HPDE6-E6E7 (cell line): ENCODE measurements around the gene ACKR1.

Source experiments
- DNase-seq: peaks from one replicate; pipeline ENCODE4 v3.0.0; 2011; ENCODE audit warnings: missing footprints; ENCODE audit errors: extremely low spot score

Gene ACKR1, protein sequence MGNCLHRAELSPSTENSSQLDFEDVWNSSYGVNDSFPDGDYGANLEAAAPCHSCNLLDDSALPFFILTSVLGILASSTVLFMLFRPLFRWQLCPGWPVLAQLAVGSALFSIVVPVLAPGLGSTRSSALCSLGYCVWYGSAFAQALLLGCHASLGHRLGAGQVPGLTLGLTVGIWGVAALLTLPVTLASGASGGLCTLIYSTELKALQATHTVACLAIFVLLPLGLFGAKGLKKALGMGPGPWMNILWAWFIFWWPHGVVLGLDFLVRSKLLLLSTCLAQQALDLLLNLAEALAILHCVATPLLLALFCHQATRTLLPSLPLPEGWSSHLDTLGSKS

DNA sequence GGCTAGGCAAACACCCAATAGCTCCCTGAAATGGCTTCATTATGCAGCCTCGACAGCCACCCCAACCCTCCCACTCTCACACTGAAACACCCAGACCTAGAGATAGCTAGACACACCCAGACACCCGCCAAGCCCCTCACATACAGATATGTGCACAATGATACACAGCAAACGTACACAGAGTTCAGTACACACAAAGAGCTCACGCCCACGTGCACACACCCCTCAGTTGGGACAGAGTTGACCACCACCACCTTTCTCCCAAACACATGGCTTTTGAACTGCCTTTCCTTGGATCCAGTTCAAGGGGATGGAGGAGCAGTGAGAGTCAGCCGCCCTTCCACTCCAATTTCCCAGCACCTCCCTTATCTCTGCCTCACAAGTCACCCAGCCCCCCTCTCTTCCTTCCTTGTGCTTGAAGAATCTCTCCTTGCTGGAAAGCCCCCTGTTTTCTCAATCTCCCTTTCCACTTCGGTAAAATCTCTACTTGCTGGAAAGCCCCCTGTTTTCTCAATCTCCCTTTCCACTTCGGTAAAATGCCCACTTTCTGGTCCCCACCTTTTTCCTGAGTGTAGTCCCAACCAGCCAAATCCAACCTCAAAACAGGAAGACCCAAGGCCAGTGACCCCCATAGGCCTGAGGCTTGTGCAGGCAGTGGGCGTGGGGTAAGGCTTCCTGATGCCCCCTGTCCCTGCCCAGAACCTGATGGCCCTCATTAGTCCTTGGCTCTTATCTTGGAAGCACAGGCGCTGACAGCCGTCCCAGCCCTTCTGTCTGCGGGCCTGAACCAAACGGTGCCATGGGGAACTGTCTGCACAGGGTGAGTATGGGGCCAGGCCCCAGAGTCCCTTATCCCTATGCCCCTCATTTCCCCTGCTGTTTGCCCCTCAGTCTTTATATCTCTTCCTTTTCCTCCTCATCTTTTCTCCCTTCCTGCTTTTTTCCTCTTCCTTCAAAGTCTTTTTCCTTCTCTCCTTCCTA is at the start of gene ACKR1:
Gene ACKR1 (plus strand): TSS at position 715 of the 981 bp plus-strand sequence. CDS start 85 bp downstream, at position 800.
- DNase-seq = no peak

DNA sequence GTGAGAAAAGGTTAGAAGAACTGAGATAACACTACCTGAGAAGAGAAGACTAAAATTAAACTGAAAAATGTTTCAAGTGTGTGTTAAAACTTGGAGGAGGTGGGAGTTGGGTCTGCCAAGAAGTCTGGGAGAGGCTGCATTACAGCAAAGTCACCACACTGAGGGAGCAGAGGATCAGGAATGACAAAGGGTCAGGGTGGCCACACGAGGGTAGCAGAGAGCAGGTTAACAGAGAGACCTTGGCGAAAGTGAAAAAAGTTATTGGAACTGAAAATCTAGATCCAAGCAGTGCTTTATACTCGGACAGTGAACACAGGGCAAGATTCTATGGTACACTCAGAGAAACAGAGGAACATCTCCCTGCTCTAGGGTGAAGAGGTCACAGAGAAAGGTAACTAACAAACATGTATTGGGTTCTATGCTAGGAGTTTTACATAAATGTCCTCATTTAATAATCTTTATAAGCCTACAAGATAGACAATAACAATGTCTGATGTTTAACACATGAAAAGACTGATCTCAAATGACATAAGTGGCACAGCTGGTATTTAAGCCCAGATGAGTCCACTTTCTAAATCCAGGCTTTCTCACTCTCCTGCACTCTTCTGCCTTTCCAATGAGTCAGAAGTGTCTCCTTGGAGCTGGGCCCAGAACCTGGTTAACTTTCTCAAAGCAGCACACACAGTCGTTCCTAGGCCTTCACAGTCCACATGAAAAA is 43.5 kb upstream of the ACKR1 start:
- DNase-seq = peak; percentile 62

DNA sequence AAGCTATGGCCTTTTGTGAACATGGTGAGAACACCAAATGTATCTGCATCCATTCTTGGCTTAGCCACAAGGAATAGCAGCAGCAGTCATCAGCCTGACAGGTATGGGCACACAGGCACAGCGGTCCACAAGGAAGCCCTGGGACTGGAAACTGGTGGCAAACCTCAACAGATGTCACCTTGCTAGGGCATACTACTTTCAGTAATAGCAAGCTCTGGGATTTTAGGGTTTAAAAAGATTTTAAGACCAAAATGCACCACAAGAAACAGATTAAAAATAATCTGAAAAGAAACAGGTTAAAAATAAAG is 43.0 kb upstream of the ACKR1 start:
- no peak for DNase-seq

DNA sequence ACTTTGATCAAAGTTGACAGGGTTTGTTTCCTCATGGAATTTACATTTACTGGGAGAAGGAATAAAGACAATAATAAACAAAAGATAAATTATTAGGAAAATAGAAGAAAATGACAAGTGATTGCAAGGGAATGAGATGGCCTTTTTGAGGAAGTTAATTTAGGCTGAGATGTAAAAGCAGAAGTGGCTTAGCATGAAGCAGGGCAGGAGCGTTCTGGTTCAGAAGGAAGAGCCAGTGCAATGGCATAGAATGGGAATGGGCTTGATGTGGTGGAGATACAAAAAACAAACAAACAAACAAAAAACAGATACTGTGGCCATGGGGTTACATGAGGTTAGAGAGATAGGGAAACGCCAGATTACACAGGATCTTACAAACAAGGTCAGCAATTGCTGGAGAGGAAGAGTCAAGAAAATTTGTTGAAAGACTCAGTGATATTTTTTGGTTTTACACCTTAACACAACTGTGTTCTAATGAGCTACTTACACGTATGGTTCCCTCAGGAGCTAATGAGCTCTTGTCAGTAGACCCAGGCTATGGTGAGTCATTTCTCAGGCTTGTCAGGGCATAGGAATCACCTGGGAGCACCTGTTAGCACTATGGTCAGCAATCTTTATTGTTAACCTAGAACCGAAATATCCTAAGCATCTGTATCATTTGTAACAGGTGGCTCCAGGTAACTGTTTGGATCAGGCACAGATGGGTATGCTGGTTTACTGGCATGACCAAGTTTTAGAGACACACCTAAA is 42.0 kb upstream of the ACKR1 start:
- peak; percentile 31 for DNase-seq

DNA sequence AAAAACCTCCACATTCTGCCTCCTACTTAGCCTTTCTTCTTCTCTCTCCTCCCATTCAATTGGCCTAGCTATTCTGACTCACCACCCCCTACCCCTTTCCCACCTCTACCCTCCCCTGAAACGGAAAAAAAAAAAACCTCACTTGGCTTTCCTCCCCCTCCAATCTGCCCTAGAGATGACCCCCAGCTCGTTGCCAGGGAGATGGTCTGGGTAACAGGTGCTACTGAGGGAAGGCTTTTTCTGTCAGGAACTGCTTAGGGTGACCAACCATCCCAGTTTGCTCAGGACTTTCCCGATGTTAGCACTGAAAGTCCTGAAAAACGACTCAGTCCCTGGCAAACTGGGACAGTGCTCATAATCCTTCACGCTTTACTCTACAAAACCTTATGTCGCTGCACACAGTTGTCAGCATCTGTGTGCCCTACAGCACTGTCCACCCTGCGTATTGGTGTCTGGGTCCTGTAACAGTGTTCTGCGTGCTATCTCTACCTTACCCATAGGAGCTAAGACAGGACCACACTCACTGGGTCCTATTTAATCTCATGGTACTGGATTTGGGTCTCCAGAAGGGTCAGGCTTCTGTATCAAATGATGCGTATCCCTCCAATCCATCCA is 41.0 kb upstream of the ACKR1 start:
- no peak for DNase-seq

DNA sequence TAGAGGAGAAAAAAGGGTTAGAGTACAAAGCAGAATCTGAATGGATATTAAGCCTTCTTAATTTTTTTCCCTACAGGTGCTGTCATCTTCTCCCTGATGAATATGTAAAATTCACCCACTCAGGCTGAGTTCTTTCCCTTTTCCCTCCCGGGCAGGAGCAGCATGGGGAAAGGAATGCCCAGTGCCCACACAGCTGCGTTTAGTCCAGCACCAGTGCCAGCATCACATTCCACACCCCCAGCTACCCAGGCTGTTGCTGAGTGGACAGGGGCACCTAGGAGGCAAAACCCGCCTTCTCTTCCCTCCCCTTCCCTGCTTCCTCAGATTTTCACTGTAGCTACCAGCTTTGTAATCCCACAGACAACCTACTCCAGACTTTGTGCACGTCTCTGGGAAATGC is 36.6 kb upstream of the ACKR1 start:
- DNase-seq = no peak

DNA sequence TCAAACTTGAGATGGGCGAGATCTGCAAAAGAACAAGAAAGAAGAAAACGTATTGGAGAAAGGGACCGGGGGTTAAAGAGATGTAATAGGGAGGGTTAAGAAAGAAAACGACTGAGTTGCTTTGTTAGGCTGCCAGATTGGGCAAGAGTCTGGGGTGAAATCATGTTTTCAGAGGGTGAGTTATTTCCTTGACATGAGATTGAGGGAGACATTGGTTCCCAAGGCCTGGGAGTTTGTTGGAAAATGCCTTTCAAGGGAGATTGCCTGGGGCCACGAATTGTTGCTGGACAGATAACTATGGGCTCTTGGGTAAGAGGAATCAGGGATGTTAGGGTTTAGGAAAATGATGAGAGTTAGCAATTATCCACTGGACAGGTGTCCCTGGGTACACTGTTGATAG is 34.0 kb upstream of the ACKR1 start:
- DNase-seq = no peak

DNA sequence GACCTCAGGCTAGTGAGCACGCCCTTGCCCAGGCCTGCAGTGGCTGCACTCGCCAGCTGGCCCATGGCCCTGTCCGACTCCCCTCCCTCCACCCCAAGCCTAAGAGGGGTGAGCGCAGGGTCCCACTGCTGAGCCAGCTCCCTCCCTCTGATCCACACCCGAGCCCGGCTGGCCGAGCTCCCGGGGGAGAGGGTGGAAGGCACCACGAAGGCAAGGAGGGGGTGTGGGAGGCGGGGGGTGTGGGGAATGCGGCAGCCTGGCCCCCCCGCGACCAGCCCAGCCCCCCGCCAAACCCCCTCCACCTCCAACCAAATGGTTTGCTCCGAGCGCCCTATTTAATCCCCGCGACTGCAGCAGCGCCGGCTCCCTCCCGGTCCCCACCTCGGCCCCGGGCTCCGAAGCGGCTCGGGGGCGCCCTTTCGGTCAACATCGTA is 33.4 kb upstream of the ACKR1 start, which contains the start of gene CADM3:
Gene CADM3 (plus strand): TSS at position 362 of the 434 bp plus-strand sequence. CDS start 151 bp downstream, outside the sequence.
- no peak for DNase-seq

DNA sequence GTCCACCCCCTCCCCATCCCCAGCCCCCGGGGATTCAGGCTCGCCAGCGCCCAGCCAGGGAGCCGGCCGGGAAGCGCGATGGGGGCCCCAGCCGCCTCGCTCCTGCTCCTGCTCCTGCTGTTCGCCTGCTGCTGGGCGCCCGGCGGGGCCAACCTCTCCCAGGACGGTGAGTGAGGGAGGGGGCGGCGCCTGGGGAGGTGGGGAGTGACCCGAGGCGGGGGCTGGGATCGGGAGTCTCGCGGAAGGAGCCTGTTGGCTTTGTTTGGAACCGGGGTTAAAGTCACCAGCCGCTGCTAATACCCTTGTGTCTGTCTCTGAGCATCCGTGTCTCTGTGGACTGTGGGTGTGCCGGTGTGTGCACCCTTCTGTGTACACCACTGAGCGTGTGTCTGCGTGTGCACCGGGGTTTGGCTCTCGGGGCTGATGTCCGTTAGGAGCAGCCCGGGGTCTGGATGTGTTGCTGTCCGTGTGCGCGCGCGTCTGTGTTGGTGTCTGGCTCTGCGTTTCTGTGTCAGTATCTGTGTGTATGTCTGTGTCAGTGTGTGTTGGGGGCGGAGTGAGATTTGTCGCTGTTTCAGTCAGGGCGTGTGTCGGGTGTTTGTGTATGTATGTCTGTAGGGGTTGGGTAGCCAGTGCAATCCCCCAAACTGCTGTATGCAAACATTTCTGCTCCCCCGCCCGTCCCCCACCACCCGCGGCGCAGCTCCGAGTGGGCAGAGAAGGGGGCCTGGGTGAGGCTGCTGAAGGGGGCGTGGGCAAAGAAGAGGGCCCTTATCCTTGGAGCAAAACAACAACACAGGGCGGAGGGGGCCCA is 32.8 kb upstream of the ACKR1 start:
- DNase-seq = no peak

DNA sequence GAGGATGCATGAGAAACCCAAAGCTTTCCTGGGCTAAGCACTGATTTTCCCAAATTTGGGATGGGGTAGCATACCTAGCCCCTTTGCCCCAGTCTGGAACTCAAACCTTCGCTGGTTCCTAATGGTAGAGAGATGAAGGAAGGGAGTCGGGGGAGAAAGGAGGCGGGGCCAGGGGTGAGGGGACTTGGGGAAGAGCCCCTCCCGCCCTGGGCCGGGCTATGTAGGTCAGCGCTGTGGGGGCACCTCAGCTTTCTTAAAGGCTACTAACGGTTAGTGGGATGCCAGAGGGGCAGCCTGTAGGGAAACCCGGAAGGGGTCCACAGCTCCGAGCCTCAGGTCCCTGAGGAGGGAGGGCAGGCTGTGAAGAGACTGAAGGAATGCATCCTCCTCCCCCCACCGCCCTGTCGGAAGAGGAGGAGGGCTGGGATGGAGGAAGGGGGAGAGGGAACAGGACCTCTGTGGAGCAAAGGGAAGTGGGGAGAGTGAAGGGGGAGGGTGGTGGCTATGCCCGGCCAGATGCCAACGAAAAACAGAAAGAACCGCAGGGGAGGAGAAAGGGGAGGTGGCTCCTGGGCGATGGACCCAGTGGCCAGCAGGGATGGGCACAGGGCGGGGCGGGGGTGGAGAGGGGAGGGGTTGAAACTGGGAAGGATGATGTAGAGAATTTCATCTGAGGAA is 31.9 kb upstream of the ACKR1 start:
- no peak for DNase-seq

DNA sequence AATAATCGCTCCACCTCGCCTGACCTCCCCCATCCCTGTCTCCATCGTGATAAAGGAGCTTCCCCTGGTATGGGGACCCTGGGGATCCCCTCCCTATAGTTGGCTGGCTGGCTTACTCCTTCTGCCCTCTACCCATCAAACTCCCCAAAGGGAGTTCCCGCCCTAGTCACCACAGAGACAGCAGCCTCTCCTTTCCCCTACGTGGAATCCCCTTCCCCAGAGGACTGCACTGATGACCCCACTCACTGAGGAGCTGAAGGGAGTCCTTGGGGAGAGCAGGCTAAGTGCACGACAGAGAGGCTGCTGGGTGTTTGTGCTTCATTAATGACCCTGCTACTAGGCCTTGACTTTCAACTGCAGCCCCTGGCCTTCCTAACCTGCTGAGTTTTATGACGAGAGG is 31.4 kb upstream of the ACKR1 start:
- no peak for DNase-seq

DNA sequence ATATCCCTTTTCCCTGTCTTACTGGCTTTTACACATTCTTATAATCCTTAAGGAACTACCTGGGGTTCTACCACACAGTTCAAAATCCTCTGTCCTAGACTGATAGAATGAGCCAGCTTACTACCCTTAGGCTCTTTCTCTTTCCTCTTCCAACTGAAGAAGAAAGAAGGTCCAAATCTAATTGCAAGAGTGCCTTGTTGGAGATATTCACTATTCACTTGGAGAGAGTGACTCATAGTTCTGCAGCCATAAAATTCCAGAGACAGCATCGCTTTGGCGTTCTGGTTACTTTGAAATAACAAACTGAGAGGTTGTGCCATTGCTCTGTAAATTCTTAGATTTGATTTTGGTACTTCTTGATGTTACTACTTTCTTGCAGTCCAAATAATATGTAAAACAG is 29.1 kb upstream of the ACKR1 start:
- DNase-seq = no peak

DNA sequence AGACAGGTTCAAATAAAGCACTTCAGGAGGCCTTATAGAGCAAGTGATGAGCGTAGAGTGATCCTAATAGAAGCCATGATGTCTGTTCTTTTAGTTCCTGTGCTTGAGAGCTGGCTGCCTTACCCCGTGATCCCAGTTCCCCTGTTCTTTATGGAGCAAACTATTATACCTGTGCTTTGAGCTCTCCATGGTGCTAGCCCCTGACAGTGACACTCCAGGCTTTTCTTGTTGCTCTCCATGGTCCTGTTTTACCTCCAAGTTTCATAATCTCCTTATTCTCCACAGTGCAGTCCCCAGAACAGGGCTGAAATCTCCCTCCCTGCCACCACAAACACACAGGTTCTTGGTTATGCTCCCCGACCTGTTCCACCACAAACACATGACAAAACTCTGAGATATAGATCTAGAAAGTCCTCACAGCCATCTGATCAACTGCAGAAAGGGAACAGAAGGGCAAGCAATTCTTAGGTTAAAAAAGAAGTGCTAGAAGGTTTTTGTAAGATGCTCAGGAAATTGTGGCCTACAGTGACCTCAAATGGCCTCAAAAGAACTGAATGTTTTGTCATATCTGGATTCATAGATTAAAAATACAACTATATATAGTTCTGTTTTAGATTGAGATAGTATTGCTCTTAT is 27.3 kb upstream of the ACKR1 start:
- peak; percentile 49 for DNase-seq

DNA sequence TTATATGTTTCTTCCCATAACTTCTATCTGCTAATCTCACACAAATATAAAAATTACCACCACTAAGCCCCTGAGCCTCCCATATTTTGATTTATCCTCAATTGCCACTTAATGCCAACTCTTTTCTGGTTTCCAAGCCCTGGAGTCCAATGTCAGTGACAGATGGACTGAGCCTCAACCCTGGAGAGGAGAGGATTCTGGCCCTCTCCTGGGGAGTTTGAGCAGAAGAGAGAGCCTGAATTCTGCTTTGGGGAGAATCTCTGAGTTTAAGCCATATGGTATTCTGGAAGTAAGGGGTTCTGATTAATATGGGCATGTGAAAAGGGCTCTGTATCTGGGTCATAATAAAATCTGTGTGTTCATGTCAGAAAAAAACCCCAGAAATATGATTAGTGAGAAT is 24.8 kb upstream of the ACKR1 start:
- no peak for DNase-seq

DNA sequence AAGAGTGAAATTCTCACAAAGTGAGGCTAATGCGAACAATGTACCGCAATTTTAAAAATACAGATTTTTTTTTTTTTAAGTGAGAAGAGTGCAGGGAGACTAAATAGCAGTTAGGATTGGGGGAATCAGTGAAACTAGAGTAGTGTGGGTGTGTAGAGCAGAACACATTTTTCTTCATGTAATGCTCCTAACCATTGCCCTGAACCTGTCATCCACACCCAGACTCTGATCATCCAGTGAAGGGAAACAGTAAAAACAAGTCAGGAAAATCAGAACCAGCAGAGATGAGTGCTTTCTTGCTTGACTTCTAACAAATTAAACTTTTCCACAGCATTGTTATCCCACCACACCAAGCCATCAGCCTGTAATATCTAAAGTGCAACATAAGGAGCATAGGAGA is 24.2 kb upstream of the ACKR1 start:
- DNase-seq = no peak

DNA sequence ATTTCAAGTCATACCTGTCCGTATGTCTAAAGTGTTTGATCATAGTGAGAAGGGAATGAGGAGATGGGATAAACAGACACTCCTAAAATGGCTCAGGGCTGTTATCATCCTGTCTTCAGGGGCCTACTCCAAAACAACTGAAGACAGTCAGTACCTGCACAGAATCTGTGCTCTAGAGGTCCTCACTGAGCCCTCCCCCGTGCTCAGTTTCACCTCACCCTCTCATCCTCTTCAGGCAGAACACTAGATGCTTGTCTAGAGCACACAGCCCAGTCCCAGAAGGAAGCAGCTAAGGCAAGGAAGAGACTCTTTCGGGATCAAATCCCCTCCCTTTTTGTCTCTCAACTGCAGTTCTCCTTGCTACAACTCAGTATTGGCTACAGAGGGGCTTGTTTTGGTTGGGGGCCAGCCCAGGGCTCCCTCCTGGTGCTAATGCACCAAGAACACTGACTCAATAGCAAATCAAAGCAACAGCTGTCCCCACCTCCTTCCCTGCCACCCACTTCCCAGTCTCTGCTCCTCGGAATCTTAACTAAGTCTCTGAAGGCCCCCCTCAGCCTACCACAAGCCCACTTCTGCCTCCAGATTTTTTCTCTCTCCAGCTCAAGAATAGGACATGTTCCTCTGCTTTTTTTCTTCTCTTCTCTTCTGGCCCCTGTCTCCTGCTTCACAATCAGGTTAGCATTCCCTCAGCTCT is 23.2 kb upstream of the ACKR1 start:
- no peak for DNase-seq

DNA sequence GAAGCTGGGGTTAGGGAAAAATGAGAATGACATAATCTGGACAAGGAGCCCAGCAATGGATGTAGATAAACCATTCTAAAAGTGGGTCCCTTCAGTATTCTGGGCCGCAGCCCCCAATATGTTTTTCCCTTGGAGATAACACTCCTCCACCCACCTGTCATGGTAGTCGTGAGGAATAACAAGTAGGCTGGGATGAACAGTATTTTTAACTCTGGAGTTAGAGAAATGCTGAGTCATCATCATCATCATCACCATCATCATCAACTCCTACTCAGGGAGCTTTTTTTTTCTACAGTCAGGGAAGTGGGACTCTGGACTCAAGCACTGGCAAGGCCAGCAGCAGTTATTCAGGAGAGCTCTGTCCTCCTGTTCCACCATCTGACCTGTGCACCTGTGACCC is 20.5 kb upstream of the ACKR1 start:
- no peak for DNase-seq

DNA sequence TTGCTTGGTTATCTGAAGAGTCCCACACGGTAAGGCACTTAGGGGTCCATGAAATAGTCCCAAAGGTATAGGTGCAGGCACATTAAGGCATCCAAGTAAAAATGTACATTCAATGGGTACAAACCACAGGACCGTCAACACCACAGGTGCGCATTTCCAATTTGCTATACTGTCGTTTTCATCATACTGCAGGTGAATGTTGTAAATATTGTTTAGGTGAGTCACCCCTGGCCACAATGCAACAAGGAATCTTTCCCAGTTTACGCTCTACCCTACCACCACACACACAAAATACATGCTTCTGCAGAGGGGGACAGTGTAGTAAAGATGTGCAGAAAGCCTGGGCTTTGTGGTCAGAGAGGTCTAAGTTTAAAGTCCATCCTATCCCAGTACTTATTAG is 19.6 kb upstream of the ACKR1 start:
- DNase-seq = no peak
